Large intestine (tissue), 3 donors: ENCODE measurements around the gene OSTN. TPM values are rescaled to one million over a fixed set of nuclear protein-coding genes. Genes with fewer than 3 reads are reported as not detected.

Source experiments
- DNase-seq, 2 donors: peaks; one replicate each; pipeline versions ENCODE4 v3.0.0 to v3.0.0-alpha.2; 2013
- H3K27ac ChIP-seq: one replicate; pipeline ENCODE4 v1.5.1; 2013; ENCODE audit warnings: low read length
- H3K27me3 ChIP-seq: 2 replicates; pipeline ENCODE4 v1.6.1; 2013; ENCODE audit warnings: low read length; ENCODE audit not compliant: control insufficient read depth, insufficient read depth
- H3K36me3 ChIP-seq: 2 replicates; pipeline ENCODE4 v1.6.1; 2013; ENCODE audit warnings: low read length; ENCODE audit not compliant: control insufficient read depth, insufficient read depth
- H3K4me1 ChIP-seq: one replicate; pipeline ENCODE4 v1.6.1; 2013; ENCODE audit warnings: low read length; ENCODE audit not compliant: control insufficient read depth, insufficient read depth
- H3K4me3 ChIP-seq: one replicate; pipeline ENCODE4 v1.5.1; 2013; ENCODE audit warnings: low read length
- H3K9me3 ChIP-seq: one replicate; pipeline ENCODE4 v1.6.1; 2013; ENCODE audit warnings: mild to moderate bottlenecking, low read depth, low read length, moderate library complexity; ENCODE audit not compliant: control insufficient read depth
- WGBS: methylation state at CpG from one replicate; pipeline ENCODE4 v1.1.5; 2013; ENCODE audit warnings: low lambda C conversion rate; ENCODE audit not compliant: insufficient coverage; 5-methylcytosine and 5-hydroxymethylcytosine counted together
- polyA plus RNA-seq: library from polyadenylated mRNA; unstranded; fragments of 120-200 nt; gene quantifications from one replicate; pipeline ENCODE4 v1.2.1, GENCODE V29; 2013

Gene OSTN
- polyA plus RNA-seq, 1 donor, result 0.12 TPM

DNA sequence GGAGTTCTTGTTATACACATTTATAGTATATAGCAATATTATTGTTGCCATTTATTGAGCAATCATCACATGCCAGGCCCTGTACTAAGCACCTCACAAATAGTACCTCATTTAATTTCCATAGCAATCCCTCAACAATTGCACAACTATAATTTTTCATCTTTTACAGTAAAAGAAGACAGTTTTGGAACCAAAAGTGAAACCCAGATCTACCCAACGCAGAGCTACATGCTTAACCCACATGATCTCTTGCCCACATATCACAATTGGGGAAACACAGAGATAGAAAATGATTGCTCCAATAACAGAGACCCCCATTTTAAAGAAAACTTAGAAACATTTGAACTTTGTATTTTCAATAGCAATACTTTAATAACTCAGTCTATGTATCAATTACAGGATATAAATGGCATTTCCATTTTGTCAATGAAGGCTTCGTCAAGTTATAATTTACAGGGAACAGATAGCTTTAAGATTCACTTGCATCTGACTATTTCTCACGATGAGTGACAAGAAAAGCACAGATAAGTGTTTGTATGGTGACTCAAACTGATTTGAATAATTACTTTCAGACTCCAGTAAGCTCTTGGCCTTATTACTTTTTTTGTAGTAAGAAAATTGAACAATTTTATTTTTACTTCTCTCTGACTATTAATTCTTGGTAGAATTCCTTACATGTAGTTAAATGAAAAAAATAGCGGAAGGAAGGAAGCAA is 91.4 kb downstream of the OSTN start:
- Histone ChIP-seq H3K36me3 (no peaks in the 10 kb centered on the region), H3K9me3 (no peaks in the 10 kb centered on the region), H3K4me3 (no peak overlapping the region), H3K27ac (no peak overlapping the region), H3K4me1 (no peaks in the 10 kb centered on the region), H3K27me3 (no peaks in the 10 kb centered on the region)
- DNase-seq, result no peak
- WGBS, result 94% methylated on average over 3 of the region's 4 CpGs

DNA sequence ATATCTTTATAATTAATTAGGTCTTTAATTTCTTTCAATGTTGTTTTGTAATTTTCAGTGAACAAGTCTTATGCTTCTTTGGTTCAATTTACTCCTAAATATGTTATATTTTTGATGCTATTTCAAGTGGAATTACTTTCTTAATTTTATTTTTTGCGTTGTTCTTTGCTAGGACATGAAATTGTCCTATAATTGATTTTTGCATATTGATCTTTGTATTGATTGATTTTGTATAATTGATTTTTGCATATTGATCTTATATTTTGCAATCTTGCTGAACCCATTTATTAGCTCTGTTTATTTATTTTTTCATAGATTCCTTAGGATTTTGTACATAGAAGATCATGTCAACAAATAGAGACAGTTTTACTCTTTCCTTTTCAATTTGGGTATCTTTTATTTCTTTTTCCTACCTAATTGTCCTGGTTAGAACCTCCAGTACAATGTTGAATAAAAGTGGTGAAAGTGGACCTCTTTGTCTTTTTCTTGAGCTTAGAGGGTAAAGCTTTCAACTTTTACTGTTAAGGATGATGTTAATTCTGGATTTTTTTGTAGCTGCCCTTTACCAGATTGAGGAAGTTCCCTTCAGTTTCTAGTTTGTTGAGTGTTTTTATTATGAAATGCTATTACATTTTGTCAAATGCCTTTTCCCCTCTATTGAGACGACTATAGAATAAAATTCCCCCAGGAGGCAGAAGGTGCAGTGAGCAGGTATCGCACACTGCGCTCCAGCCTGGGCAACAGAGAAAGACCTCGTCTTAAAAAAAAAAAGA is 93.4 kb downstream of the OSTN start:
- Histone ChIP-seq H3K9me3 (no peaks in the 10 kb centered on the region), H3K27ac (no peak overlapping the region), H3K36me3 (no peaks in the 10 kb centered on the region), H3K4me3 (no peak overlapping the region), H3K27me3 (no peaks in the 10 kb centered on the region), H3K4me1 (no peaks in the 10 kb centered on the region)
- WGBS, result 56% methylated on average over 1 of the region's 5 CpGs
- DNase-seq, result no peak

DNA sequence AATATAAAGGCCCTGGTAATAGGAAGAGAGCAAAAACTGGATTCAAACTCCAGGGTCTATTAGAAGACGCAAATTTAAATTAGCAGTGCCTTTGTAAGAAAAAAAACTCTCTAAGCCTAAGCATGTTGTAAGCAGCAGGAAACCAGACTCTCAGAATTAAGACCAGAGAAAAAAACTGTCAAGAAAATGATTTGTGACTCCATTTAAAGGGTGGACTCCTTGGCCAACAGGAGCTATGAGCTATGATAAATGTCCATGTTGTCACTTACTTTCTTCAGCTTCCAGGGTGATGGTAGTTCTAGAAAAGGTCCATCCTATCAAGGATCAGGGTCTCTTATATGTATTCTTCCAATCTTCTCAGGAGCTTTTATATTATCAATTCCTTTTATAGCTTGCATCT is 95.2 kb downstream of the OSTN start:
- Histone ChIP-seq H3K9me3 (no peaks in the 10 kb centered on the region), H3K27me3 (no peaks in the 10 kb centered on the region), H3K4me3 (no peak overlapping the region), H3K27ac (no peak overlapping the region), H3K4me1 (no peaks in the 10 kb centered on the region), H3K36me3 (no peaks in the 10 kb centered on the region)
- DNase-seq, result no peak
- WGBS, result no CpG with 5 or more reads among the region's 1 CpG

DNA sequence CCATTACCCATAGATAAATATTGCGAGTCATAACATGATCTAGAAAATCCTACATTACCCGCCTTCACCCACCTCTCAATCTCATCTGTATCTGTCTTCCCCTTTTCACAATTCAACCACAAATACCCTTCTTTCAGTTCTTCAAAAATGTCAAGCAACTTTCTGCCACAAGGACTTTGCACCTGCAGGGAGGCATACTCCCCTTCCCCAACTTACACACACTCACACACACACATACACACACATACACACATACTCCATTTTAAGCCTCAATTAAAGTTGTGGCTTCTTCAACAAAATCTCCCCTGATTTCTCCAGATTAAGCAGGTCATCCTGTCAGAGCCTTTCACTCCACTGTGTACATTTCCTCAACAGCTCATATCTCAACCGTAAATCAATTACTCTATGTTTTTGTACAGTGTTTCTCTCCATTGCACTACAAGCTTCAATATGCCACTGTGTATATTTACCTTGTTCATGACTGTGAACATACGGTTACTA is 97.0 kb downstream of the OSTN start:
- 94% methylated on average over 2 of the region's 4 CpGs for WGBS
- Histone ChIP-seq H3K9me3 (no peaks in the 10 kb centered on the region), H3K4me1 (no peaks in the 10 kb centered on the region), H3K4me3 (no peak overlapping the region), H3K36me3 (no peaks in the 10 kb centered on the region), H3K27ac (no peak overlapping the region), H3K27me3 (no peaks in the 10 kb centered on the region)
- peak in 1 of 2 donors; percentile 12 for DNase-seq

DNA sequence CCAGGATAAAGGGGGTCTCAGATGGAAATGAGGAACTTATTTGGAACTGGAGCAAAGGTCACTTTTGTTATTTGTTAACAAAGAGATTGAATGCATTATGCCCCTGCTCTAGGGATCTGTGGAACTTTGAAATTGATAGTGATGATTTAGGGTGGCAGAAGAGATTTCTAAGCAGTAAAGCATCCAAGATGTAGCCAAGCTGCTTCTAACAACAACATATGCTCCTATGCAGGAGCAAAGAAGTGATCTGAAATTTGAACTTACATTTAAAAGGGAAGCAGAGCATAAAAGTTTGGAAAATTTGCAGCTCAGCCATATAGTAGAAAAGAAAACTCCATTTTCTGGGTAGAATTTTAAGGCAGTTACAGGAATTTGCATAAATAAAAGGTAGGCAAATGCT is 99.8 kb downstream of the OSTN start:
- H3K9me3 ChIP-seq, result no peaks in the 10 kb centered on the region
- H3K27me3 ChIP-seq, result no peaks in the 10 kb centered on the region
- H3K27ac ChIP-seq, result no peak overlapping the region
- H3K4me1 ChIP-seq, result peaks cover 5% of the 10 kb centered on the region
- no peak overlapping the region for H3K4me3 ChIP-seq
- no peak for DNase-seq
- H3K36me3 ChIP-seq, result no peaks in the 10 kb centered on the region

DNA sequence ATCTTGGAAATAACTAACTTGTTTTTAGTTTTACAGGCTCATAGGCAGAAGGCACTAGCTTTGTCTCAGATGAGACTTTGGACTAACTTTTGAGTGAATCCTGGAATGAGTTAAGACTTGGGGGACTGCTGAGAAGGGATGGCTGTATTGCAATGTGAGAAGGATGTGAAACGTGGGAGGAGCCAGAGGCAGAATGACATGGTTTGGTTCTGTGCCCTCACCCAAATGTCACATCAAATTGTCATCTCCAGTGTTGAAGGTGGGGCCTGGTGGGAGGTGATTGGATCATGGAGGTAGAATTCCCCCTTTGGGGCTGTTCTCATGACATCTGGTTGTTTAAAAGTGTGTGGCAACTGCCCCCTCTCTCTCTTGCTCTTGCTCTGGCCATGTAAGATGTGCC is 101.4 kb downstream of the OSTN start:
- Histone ChIP-seq H3K4me1 (peaks cover 5% of the 10 kb centered on the region), H3K36me3 (no peaks in the 10 kb centered on the region), H3K27ac (no peak overlapping the region), H3K4me3 (no peak overlapping the region), H3K9me3 (no peaks in the 10 kb centered on the region), H3K27me3 (no peaks in the 10 kb centered on the region)
- WGBS, result no CpG with 5 or more reads among the region's 1 CpG
- no peak for DNase-seq

DNA sequence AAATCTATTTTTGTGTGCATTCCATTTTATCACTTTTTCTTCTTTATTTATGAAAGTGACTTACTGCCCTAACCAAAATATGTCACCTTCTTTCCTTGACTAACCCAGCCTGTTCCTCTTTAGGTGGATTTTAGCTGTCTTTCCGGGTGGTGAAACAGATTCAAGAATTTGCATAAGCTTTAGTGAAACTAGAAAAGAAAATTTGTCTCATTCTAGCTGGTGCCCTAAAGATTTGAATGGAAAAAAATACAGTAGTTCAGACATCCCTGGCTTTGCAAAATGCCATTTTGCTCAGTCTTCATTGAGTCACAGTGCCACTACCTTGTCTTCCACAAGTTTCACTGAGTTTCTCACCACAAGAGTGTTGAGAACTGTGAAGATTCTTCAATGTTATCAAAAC is 102.0 kb downstream of the OSTN start:
- Histone ChIP-seq H3K4me3 (no peak overlapping the region), H3K27ac (no peak overlapping the region), H3K9me3 (no peaks in the 10 kb centered on the region), H3K4me1 (peaks cover 5% of the 10 kb centered on the region), H3K36me3 (no peaks in the 10 kb centered on the region), H3K27me3 (no peaks in the 10 kb centered on the region)
- no peak for DNase-seq
- no CpG with 5 or more reads among the region's 1 CpG for WGBS

DNA sequence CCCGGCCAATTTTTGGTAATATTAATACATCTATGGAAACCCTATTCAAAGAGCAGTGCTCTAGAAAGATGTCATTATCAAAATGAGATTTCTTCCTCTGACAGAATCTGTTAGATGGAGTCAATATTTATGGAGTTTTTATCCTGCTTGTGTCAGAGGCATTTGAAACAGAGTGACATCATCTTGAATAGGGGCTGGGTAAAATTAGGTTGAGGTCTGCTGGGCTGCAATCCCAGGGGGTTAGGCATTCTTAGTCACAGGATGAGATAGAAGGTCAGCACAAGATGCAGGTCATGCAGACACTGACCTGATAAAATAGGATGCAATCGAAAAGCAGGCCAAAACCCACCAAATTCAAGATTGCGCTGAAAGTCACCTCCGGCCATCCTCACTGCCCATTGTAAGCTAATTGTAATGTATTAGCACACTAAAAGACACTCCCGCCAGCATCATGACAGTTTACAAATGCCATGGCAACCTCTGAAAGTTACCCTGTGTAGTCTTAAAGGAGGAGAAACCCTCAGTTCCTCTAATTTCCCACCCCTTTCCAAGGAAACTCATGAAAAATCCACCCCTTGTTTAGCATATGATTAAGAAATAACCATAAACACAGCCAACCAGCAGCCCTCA is 102.9 kb downstream of the OSTN start:
- no peaks in the 10 kb centered on the region for H3K36me3 ChIP-seq
- no peak overlapping the region for H3K4me3 ChIP-seq
- no peak for DNase-seq
- no peaks in the 10 kb centered on the region for H3K27me3 ChIP-seq
- peaks cover 5% of the 10 kb centered on the region for H3K4me1 ChIP-seq
- no peaks in the 10 kb centered on the region for H3K9me3 ChIP-seq
- H3K27ac ChIP-seq, result no peak overlapping the region
- 100% methylated on average over 1 of the region's 5 CpGs for WGBS

DNA sequence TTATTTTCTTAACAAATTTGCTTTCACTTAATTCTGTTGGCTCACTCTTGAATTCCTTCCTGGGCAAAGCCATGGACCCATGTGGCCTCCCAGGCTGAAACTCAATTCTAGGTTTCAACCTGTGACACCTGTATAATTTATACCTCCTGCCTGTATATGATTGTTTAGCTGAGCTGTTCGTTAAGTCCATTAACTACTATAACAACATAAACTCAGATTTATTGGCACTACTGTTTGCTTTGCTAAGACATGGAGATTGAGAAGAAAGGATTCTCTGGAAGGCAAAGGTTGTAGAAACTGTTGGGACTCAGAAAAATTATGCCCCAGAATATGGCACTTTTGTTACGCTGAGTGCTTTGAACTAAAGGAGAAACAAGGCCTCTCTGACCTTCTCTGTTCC is 103.4 kb downstream of the OSTN start:
- no peak overlapping the region for H3K27ac ChIP-seq
- no peaks in the 10 kb centered on the region for H3K36me3 ChIP-seq
- WGBS, result no CpG with 5 or more reads among the region's 2 CpGs
- no peaks in the 10 kb centered on the region for H3K27me3 ChIP-seq
- no peak overlapping the region for H3K4me3 ChIP-seq
- DNase-seq, result peak in 1 of 2 donors; percentile 41
- no peaks in the 10 kb centered on the region for H3K9me3 ChIP-seq
- peaks cover 5% of the 10 kb centered on the region for H3K4me1 ChIP-seq

DNA sequence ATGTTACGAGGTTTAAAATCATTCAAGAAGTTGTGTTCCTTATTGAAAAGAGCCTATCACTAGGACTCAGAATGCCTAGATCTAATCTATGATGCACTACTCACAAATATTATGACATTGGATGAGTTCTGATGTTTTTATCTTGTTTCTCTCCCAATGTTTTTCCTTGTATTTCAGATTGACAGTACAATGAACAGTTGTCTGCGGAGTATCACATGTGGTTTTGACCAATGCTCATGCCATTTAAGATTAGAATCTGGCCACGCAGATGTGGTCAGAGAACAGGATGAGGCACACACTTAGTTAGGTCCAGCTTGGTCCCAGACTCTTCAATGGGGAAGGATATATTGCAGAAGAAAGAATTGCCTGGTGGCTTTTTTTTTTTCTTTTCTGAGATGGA is 104.6 kb downstream of the OSTN start:
- Histone ChIP-seq H3K27ac (no peak overlapping the region), H3K4me3 (no peak overlapping the region), H3K9me3 (no peaks in the 10 kb centered on the region), H3K4me1 (peaks cover 5% of the 10 kb centered on the region), H3K27me3 (no peaks in the 10 kb centered on the region), H3K36me3 (no peaks in the 10 kb centered on the region)
- DNase-seq, result no peak
- WGBS, result no CpG with 5 or more reads among the region's 3 CpGs
